ENCODE results near the gene C17orf114. TPM values are rescaled to one million over a fixed set of nuclear protein-coding genes. Genes with fewer than 3 reads are reported as not detected.
A peak's percentile ranks its signal among the peaks of the same experiment; 100 is the strongest.

The C17orf114 gene

GRCh38 chr17:4772235-4772613, 29.9 kb downstream of the C17orf114 start:
- Histone ChIP-seq H3K4me3 (no peak overlapping the region), H3K4me1 (replicated peaks in 1 of 2) (no peaks in the 10 kb centered on the region), H3K27ac (no peak overlapping the region)
- in situ Hi-C loops (cut with MboI; ENCODE audit: low pct_unique_long_range_greater_than_20kb in 2 of 9, low sequenced_read_pairs in 9 of 9, unreplicated experiment in 9 of 9) = no loop called here
- ATAC-seq (replicated peaks in 6 of 8) = peak in 4 of 8 experiments; percentile 16 to 37 (median 20)
- WGBS, 10 experiments = 17 to 100% (median 46%) methylated on average over 1 to 4 of the region's 10 CpGs; no CpG with 5 or more reads in 6 of the 10 experiments

GRCh38 chr17:4771519-4772234, 30.5 kb downstream of the C17orf114 start, which contains the start of gene TM4SF5:
Gene TM4SF5, plus strand, starts transcription at chr17:4771886. Its CDS starts 37 bp downstream, at chr17:4771923.
- no peak within 1 kb of the TSS for H3K27ac ChIP-seq
- H3K4me1 ChIP-seq (replicated peaks in 1 of 2) = no peaks in the 10 kb centered on the region
- H3K4me3 ChIP-seq = no peak within 1 kb of the TSS
- in situ Hi-C loops (cut with MboI; ENCODE audit: low pct_unique_long_range_greater_than_20kb in 2 of 9, low sequenced_read_pairs in 9 of 9, unreplicated experiment in 9 of 9) = no loop called here
- ATAC-seq (replicated peaks in 6 of 8) = peak in 1 of 8 experiments; percentile 9
- 0 to 100% (median 46%) methylated on average over 1 to 5 of the region's 13 CpGs; no CpG with 5 or more reads in 2 of the 10 experiments for WGBS, 10 experiments

DNA sequence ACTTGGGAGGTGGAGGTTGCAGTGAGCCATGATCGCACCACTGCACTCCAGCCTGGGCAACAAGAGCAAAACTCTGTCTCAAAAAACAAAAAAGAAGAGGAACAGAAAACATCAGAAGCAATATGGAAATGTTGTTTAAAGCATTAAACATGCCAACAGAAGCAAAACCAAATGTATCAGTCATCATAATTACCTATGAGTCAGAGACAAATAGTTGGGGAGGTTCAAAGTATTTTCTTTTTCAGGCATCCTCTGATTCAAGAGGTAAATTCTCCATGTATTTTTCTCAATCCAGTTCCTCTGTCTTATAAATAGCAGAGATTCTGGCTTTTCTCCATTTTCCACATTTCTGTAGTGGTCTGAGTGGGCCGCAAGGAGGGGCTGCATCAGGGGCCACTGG, 32.5 kb downstream of the C17orf114 start:
- Histone ChIP-seq H3K4me3 (no peak overlapping the region), H3K4me1 (replicated peaks in 1 of 2) (no peaks in the 10 kb centered on the region), H3K27ac (no peak overlapping the region)
- no peak for ATAC-seq (replicated peaks in 6 of 8)
- WGBS, 10 experiments = 58 to 100% (median 89%) methylated on average over 1 to 2 of the region's 2 CpGs; no CpG with 5 or more reads in 2 of the 10 experiments
- in situ Hi-C loops (cut with MboI; ENCODE audit: low pct_unique_long_range_greater_than_20kb in 2 of 9, low sequenced_read_pairs in 9 of 9, unreplicated experiment in 9 of 9) = no loop called here

- in situ Hi-C loops (cut with MboI; ENCODE audit: low pct_unique_long_range_greater_than_20kb in 2 of 9, low sequenced_read_pairs in 9 of 9, unreplicated experiment in 9 of 9) = no loop called here
- H3K27ac ChIP-seq = no peak overlapping the region
- H3K4me1 ChIP-seq (replicated peaks in 1 of 2) = no peaks in the 10 kb centered on the region
- H3K4me3 ChIP-seq = no peak overlapping the region
- WGBS, 10 experiments = 48 to 95% (median 67%) methylated on average over 2 to 6 of the region's 6 CpGs; no CpG with 5 or more reads in 4 of the 10 experiments
- no peak for ATAC-seq (replicated peaks in 6 of 8)
Observed at GRCh38 chr17:4768298-4768697, 33.8 kb downstream of the C17orf114 start.

GRCh38 chr17:4766723-4767122, 35.4 kb downstream of the C17orf114 start:
- WGBS, 10 experiments = 60 to 100% (median 89%) methylated on average over 1 to 9 of the region's 9 CpGs; no CpG with 5 or more reads in 1 of the 10 experiments

GRCh38 chr17:4766201-4766600, 35.9 kb downstream of the C17orf114 start:
- WGBS, 10 experiments = 17 to 100% (median 71%) methylated on average over 1 to 3 of the region's 3 CpGs; no CpG with 5 or more reads in 2 of the 10 experiments
- H3K4me1 ChIP-seq (replicated peaks in 1 of 2) = no peaks in the 10 kb centered on the region
- H3K4me3 ChIP-seq = no peak overlapping the region
- in situ Hi-C loops (cut with MboI; ENCODE audit: low pct_unique_long_range_greater_than_20kb in 2 of 9, low sequenced_read_pairs in 9 of 9, unreplicated experiment in 9 of 9) = no loop called here
- ATAC-seq (replicated peaks in 6 of 8) = no peak
- H3K27ac ChIP-seq = no peak overlapping the region

More at GRCh38 chr17:4766723-4767122, 35.4 kb downstream of the C17orf114 start:
- Histone ChIP-seq H3K4me3 (no peak overlapping the region), H3K27ac (no peak overlapping the region), H3K4me1 (replicated peaks in 1 of 2) (no peaks in the 10 kb centered on the region)
- ATAC-seq (replicated peaks in 6 of 8) = no peak
- in situ Hi-C loops (cut with MboI; ENCODE audit: low pct_unique_long_range_greater_than_20kb in 2 of 9, low sequenced_read_pairs in 9 of 9, unreplicated experiment in 9 of 9) = no loop called here

DNA sequence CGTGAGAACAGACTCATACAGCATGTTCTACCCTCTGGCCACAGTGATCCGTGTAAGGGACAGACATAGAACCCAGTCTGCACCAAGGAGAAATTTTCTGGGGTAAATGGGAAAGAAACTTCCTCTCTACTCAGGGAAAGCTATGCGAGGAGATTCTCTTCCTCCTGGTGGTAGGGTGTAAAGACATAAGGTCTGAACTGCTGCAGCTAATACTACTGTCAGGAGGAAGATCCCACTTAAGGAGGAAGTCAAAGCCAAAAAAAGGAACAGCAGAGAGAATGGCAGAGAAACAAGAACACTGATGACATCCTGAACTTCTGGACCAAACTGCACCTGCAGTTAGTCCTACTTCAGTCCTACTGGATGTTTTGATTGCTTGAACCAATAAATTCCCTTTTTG, 37.5 kb downstream of the C17orf114 start:
- in situ Hi-C loops (cut with MboI; ENCODE audit: low pct_unique_long_range_greater_than_20kb in 2 of 9, low sequenced_read_pairs in 9 of 9, unreplicated experiment in 9 of 9) = no loop called here
- 0 to 100% (median 58%) methylated on average over 1 to 3 of the region's 3 CpGs; no CpG with 5 or more reads in 2 of the 10 experiments for WGBS, 10 experiments
- ATAC-seq (replicated peaks in 6 of 8) = no peak
- H3K4me3 ChIP-seq = no peak overlapping the region
- H3K4me1 ChIP-seq (replicated peaks in 1 of 2) = no peaks in the 10 kb centered on the region
- H3K27ac ChIP-seq = no peak overlapping the region

GRCh38 chr17:4759776-4760236, 42.3 kb downstream of the C17orf114 start:
- Histone ChIP-seq H3K4me1 (replicated peaks in 1 of 2) (no peaks in the 10 kb centered on the region), H3K4me3 (no peak overlapping the region), H3K27ac (no peak overlapping the region)
- ATAC-seq (replicated peaks in 6 of 8) = no peak
- WGBS, 10 experiments = 53 to 97% (median 80%) methylated on average over 3 to 9 of the region's 10 CpGs
- in situ Hi-C loops (cut with MboI; ENCODE audit: low pct_unique_long_range_greater_than_20kb in 2 of 9, low sequenced_read_pairs in 9 of 9, unreplicated experiment in 9 of 9) = no loop called here

DNA sequence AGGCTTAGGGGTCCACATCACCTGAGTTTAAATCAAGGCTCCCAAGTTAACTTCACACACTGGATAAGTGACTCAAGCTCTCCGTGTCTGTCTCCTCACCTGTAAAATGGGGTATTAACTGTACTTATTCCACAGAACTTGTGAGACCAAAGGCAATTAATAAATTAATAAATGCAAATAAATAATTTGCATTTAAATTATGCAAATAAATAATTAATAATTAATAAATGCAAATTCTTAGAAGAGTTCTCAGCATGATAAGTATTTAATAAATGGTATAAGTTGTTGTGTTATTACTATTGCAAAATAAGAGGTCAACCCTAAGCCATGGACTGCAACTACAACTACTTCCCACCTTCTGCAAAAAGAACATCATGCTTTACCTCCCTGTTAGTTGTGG, 48.7 kb downstream of the C17orf114 start:
- 38 to 100% (median 67%) methylated on average over 1 of the region's 1 CpG; no CpG with 5 or more reads in 2 of the 10 experiments for WGBS, 10 experiments
- in situ Hi-C loops (cut with MboI; ENCODE audit: low pct_unique_long_range_greater_than_20kb in 2 of 9, low sequenced_read_pairs in 9 of 9, unreplicated experiment in 9 of 9) = no loop called here
- no peak overlapping the region for H3K4me3 ChIP-seq
- no peak overlapping the region for H3K27ac ChIP-seq
- ATAC-seq (replicated peaks in 6 of 8) = no peak
- H3K4me1 ChIP-seq (replicated peaks in 1 of 2) = no peaks in the 10 kb centered on the region

GRCh38 chr17:4751932-4752331, 50.2 kb downstream of the C17orf114 start:
- H3K4me1 ChIP-seq (replicated peaks in 1 of 2) = no peaks in the 10 kb centered on the region
- no peak for ATAC-seq (replicated peaks in 6 of 8)
- H3K27ac ChIP-seq = no peak overlapping the region
- H3K4me3 ChIP-seq = no peak overlapping the region
- in situ Hi-C loops (cut with MboI; ENCODE audit: low pct_unique_long_range_greater_than_20kb in 2 of 9, low sequenced_read_pairs in 9 of 9, unreplicated experiment in 9 of 9) = no loop called here
- 46 to 100% (median 68%) methylated on average over 1 to 5 of the region's 5 CpGs for WGBS, 10 experiments

Other genes starting within 250 kb of the C17orf114 start
- gene MYBBP1A, start 246.9 kb downstream of the C17orf114 start, total RNA-seq = 100 to 1,000 TPM in 2 of 8 experiments, 10 to 100 TPM in 6; 25.8 to 111 (median 38.2) TPM
- under 1 TPM in 7 of 8 experiments, not detected in 1; 0.13 to 1.00 (median 0.20) TPM for gene GGT6, start 241.8 kb downstream of the C17orf114 start, total RNA-seq
- 10 to 100 TPM in 1 of 8 experiments, 1 to 10 TPM in 3, under 1 TPM in 4; 0.20 to 13.5 (median 0.82) TPM for gene SMTNL2, start 217.8 kb downstream of the C17orf114 start, total RNA-seq
- gene ALOX15, start 160.7 kb downstream of the C17orf114 start, total RNA-seq = 1,000 to 10,000 TPM in 3 of 8 experiments, 1 to 10 TPM in 1, under 1 TPM in 3, not detected in 1; 0.07 to 3,411 (median 2.2) TPM
- 10 to 100 TPM; 23.2 to 52.6 (median 42.7) TPM for gene PELP1, start 98.2 kb downstream of the C17orf114 start, total RNA-seq
- gene ARRB2, start 91.7 kb downstream of the C17orf114 start, total RNA-seq = 10 to 100 TPM in 7 of 8 experiments, 1 to 10 TPM in 1; 7.0 to 37.9 (median 27.5) TPM
- 10 to 100 TPM; 16.4 to 38.7 (median 22.3) TPM for gene MED11, start 70.9 kb downstream of the C17orf114 start, total RNA-seq
- gene ZMYND15, start 62.5 kb downstream of the C17orf114 start, total RNA-seq = 1 to 10 TPM in 1 of 8 experiments, under 1 TPM in 6, not detected in 1; 0.14 to 1.1 (median 0.51) TPM
- 10 to 100 TPM in 2 of 8 experiments, 1 to 10 TPM in 3, under 1 TPM in 3; 0.46 to 10.8 (median 3.8) TPM for gene CXCL16, start 62.4 kb downstream of the C17orf114 start, total RNA-seq
- gene TM4SF5, start 30.4 kb downstream of the C17orf114 start, total RNA-seq = not detected
- 1 to 10 TPM in 4 of 8 experiments, under 1 TPM in 2, not detected in 2; 0.27 to 4.3 (median 1.5) TPM for gene VMO1, start 16.0 kb downstream of the C17orf114 start, total RNA-seq
- gene GLTPD2, start 13.4 kb downstream of the C17orf114 start, total RNA-seq = under 1 TPM in 3 of 8 experiments, not detected in 5; 0.27 to 0.71 (median 0.65) TPM
- 100 to 1,000 TPM; 112 to 215 (median 160) TPM for gene PSMB6, start 6.2 kb downstream of the C17orf114 start, total RNA-seq
- gene PLD2, start 4.8 kb upstream of the C17orf114 start, total RNA-seq = 10 to 100 TPM in 4 of 8 experiments, 1 to 10 TPM in 4; 4.3 to 28.6 (median 11.4) TPM
- 10 to 100 TPM; 15.1 to 44.9 (median 22.2) TPM for gene MINK1, start 31.0 kb upstream of the C17orf114 start, total RNA-seq
- 10 to 100 TPM in 2 of 8 experiments, 1 to 10 TPM in 5, under 1 TPM in 1; 0.36 to 21.3 (median 3.4) TPM for gene C17orf107, start 97.2 kb upstream of the C17orf114 start, total RNA-seq
- 1 to 10 TPM in 3 of 8 experiments, under 1 TPM in 5; 0.21 to 2.3 (median 0.57) TPM for gene CHRNE, start 100.8 kb upstream of the C17orf114 start, total RNA-seq
- 1 to 10 TPM in 4 of 8 experiments, under 1 TPM in 4; 0.58 to 3.5 (median 0.94) TPM for gene GP1BA, start 129.9 kb upstream of the C17orf114 start, total RNA-seq
- 100 to 1,000 TPM in 1 of 8 experiments, 10 to 100 TPM in 7; 36.1 to 100 (median 51.0) TPM for gene SLC25A11, start 137.7 kb upstream of the C17orf114 start, total RNA-seq
- gene RNF167, start 137.9 kb upstream of the C17orf114 start, total RNA-seq = 100 to 1,000 TPM in 3 of 8 experiments, 10 to 100 TPM in 5; 74.1 to 109 (median 89.5) TPM
- gene PFN1, start 146.2 kb upstream of the C17orf114 start, total RNA-seq = 100 to 1,000 TPM; 143 to 541 (median 257) TPM
- 10 to 100 TPM in 6 of 8 experiments, 1 to 10 TPM in 2; 5.4 to 36.5 (median 14.9) TPM for gene ENO3, start 148.8 kb upstream of the C17orf114 start, total RNA-seq
- 100 to 1,000 TPM in 1 of 8 experiments, 10 to 100 TPM in 7; 62.9 to 128 (median 87.9) TPM for gene SPAG7, start 165.5 kb upstream of the C17orf114 start, total RNA-seq
- gene CAMTA2, start 185.3 kb upstream of the C17orf114 start, total RNA-seq = 10 to 100 TPM in 4 of 8 experiments, 1 to 10 TPM in 4; 6.2 to 36.9 (median 10.6) TPM
- 1 to 10 TPM in 3 of 8 experiments, under 1 TPM in 5; 0.54 to 2.4 (median 0.78) TPM for gene INCA1, start 195.2 kb upstream of the C17orf114 start, total RNA-seq
- gene KIF1C, start 195.6 kb upstream of the C17orf114 start, total RNA-seq = 10 to 100 TPM in 4 of 8 experiments, 1 to 10 TPM in 4; 3.9 to 76.4 (median 16.4) TPM
- gene SLC52A1, start 233.1 kb upstream of the C17orf114 start, total RNA-seq = 1 to 10 TPM in 1 of 8 experiments, under 1 TPM in 7; 0.05 to 1.6 (median 0.38) TPM